ENCODE data around the gene INPP5D.

DNA sequence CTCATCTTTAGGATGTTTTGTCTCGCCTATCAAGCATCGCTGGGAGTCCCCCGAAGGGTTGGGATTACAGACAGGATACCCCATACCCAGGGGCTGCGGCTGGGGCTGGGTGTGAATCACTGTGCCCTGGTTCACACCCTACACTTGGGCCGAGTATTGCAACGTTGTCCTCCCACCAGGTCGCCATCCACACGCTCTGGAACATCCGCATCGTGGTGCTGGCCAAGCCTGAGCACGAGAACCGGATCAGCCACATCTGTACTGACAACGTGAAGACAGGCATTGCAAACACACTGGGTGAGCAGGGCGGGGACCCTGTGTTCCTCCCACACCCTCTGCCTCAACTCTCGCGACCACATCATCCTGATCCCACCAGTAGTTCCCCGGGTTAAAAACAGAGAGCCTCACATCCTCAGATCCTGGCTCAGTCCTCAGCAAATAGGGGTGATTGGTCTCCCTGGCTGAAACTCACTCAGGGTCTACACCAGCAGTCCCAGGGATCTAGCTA is 104.0 kb downstream of the INPP5D start:
- TF ChIP-seq EZH2 (IDR thresholded peaks at IDR 0.05; ENCODE audit: low read depth, low read length, severe bottlenecking) (no peak), POLR2A (IDR thresholded peaks at IDR 0.05; ENCODE audit: control extremely low read depth in 1 of 2, low read depth in 2 of 2, low read length in 2 of 2) (no peak), TAF7 (optimal IDR thresholded peaks at IDR 0.05; ENCODE audit: borderline replicate concordance, low read depth, low read length) (no peak), ATF3 (IDR thresholded peaks at IDR 0.05; ENCODE audit: insufficient read depth, low read depth, low read length) (no peak), JUN (IDR thresholded peaks at IDR 0.05; ENCODE audit: low read depth, low read length) (no peak), PHF8 (conservative IDR thresholded peaks at IDR 0.05; ENCODE audit: low read depth, low read length) (no peak), ATF2 (IDR thresholded peaks at IDR 0.05; ENCODE audit: low read length) (no peak), RXRA (IDR thresholded peaks at IDR 0.05; ENCODE audit: insufficient read depth, low read depth, low read length) (no peak), KDM1A (IDR thresholded peaks at IDR 0.05; ENCODE audit: borderline replicate concordance, low read length) (no peak), JUND (IDR thresholded peaks at IDR 0.05; ENCODE audit: low read length) (no peak), SUZ12 (IDR thresholded peaks at IDR 0.05; ENCODE audit: low read length) (no peak), TAF1 (IDR thresholded peaks at IDR 0.05; ENCODE audit: low read depth, low read length) (no peak), CBX8 (IDR thresholded peaks at IDR 0.05; ENCODE audit: borderline replicate concordance, low read depth, low read length) (no peak)
- TF ChIP-seq, protein P1, sequence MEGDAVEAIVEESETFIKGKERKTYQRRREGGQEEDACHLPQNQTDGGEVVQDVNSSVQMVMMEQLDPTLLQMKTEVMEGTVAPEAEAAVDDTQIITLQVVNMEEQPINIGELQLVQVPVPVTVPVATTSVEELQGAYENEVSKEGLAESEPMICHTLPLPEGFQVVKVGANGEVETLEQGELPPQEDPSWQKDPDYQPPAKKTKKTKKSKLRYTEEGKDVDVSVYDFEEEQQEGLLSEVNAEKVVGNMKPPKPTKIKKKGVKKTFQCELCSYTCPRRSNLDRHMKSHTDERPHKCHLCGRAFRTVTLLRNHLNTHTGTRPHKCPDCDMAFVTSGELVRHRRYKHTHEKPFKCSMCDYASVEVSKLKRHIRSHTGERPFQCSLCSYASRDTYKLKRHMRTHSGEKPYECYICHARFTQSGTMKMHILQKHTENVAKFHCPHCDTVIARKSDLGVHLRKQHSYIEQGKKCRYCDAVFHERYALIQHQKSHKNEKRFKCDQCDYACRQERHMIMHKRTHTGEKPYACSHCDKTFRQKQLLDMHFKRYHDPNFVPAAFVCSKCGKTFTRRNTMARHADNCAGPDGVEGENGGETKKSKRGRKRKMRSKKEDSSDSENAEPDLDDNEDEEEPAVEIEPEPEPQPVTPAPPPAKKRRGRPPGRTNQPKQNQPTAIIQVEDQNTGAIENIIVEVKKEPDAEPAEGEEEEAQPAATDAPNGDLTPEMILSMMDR (IDR thresholded peaks at IDR 0.05; ENCODE audit: control extremely low read depth in 1 of 3, insufficient read depth in 1 of 3, low read depth in 1 of 3, low read length in 3 of 3) = no peak

Measured in H1 (cell line).